Aorta (tissue), 5 donors: ENCODE results near the gene SMIM29. TPM values are rescaled to one million over a fixed set of nuclear protein-coding genes. Genes with fewer than 3 reads are reported as not detected.
A peak's percentile ranks its signal among the peaks of the same experiment; 100 is the strongest.
"Not testable (repeated sequence)": the region's sequence is repeated elsewhere in the genome, so short reads cannot be mapped to it uniquely, and the experiment has no call there.

Experiments
- ATAC-seq: fragments of 200-7000 bp; cut with Tn5 transposase; one replicate; pipeline ENCODE4 v1.9.1; 2022; ENCODE audit warnings: moderate library complexity; ENCODE audit not compliant: low FRiP score
- DNase-seq, 2 donors: peaks; one replicate each; pipeline ENCODE4 v3.0.0-alpha.2; 2020
- H3K27ac ChIP-seq, 2 donors: one replicate each; pipeline ENCODE4 v1.5.1; 2013; ENCODE audit warnings: low read length in 2 of 2, mild to moderate bottlenecking in 2 of 2, moderate library complexity in 2 of 2, control low read depth in 1 of 2, inconsistent platforms in 1 of 2, low read depth in 1 of 2
- H3K27me3 ChIP-seq, 2 donors: one replicate each; pipeline ENCODE4 v1.6.1; 2013; ENCODE audit warnings: control low read depth in 1 of 2, low read length in 1 of 2, mild to moderate bottlenecking in 1 of 2, moderate library complexity in 1 of 2; ENCODE audit not compliant: insufficient read depth in 2 of 2, control insufficient read depth in 1 of 2
- H3K36me3 ChIP-seq, 2 donors: one replicate each; pipeline ENCODE4 v1.6.1; 2013; ENCODE audit warnings: control low read depth in 1 of 2, low read length in 1 of 2, mild to moderate bottlenecking in 1 of 2; ENCODE audit not compliant: insufficient read depth in 2 of 2, control insufficient read depth in 1 of 2
- H3K4me1 ChIP-seq, 2 donors: one replicate each; pipeline ENCODE4 v1.6.1; 2013; ENCODE audit warnings: low read length in 2 of 2, control low read depth in 1 of 2, mild to moderate bottlenecking in 1 of 2, moderate library complexity in 1 of 2; ENCODE audit not compliant: insufficient read depth in 2 of 2, control insufficient read depth in 1 of 2
- H3K4me3 ChIP-seq, 2 donors: one replicate each; pipeline ENCODE4 v1.5.1; 2013; ENCODE audit warnings: low read length in 2 of 2, control low read depth in 1 of 2, mild to moderate bottlenecking in 1 of 2
- H3K9me3 ChIP-seq: one replicate; pipeline ENCODE4 v1.6.1; 2013; ENCODE audit warnings: mild to moderate bottlenecking, low read length; ENCODE audit not compliant: control insufficient read depth
- WGBS, 2 donors: extraction: QIAGEN DNeasy Blood & Tissue Kit; methylation state at CpG; one replicate each; pipeline ENCODE4 v1.1.7; 2013; 5-methylcytosine and 5-hydroxymethylcytosine counted together
- intact Hi-C, 2 donors: fragments of 100-400 bp; cut with DNase I; formaldehyde crosslinking; loops; one replicate each; pipeline versions ENCODE4 v1.14.2 to v1.15.0; 2022
- polyA plus RNA-seq, 2 donors: library from polyadenylated mRNA; stranded (reverse); fragments of 200-250 nt; gene quantifications; one replicate each; pipeline ENCODE4 v1.2.3, GENCODE V29; 2013
- total RNA-seq, 2 donors: library from RNA; stranded (reverse); fragmentation: NEBNext Ultra II Directional; extraction: Animal tissue kit (Norgen Biotek cat#: 25700); gene quantifications; one replicate each; pipeline ENCODE4 v1.2.1, GENCODE V29; 2021
- donor health status: healthy with polysubstance abuse.
- donor health status: Bipolar disorder and iron deficiency.
- donor health status: DM: no; HTN: no; CAD: no.
- donor health status: DM: no; HTN: no; CAD: no.
- donor health status: DM: yes; HTN: yes; CAD: no.

Gene SMIM29
- total and polyA plus RNA-seq, 4 donors, result 14.0 to 46.0 (median 26.2) TPM

DNA sequence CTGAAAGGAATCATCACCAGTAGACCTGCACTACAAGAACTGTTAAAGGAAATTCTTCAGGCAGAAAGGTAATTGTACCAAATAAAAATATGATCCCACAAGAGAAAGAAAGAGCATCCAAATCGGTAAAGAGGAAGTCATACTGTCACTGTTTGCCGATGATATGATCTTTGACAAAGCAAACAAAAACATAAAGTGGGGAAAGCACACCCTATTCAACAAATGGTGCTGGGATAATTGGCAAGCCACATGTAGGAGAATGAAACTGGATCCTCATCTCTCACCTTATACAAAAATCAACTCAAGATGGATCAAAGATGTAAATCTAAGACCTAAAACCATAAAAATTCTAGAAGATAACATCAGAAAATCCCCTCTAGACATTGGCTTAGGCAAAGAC, 3.6 kb upstream of the SMIM29 start:
- 76 to 82% methylated on average over 2 of the region's 2 CpGs for WGBS, 2 donors
- H3K9me3 ChIP-seq, H3K4me3 ChIP-seq, H3K27me3 ChIP-seq, H3K27ac ChIP-seq, H3K36me3 ChIP-seq, H3K4me1 ChIP-seq, DNase-seq, ATAC-seq: not testable (repeated sequence)
- intact Hi-C loops, result loop anchor here in 1 of 2 donors (5.0 kb wide), 1 partner anchor 65 kb away; no protein-coding TSS in a partner anchor

DNA sequence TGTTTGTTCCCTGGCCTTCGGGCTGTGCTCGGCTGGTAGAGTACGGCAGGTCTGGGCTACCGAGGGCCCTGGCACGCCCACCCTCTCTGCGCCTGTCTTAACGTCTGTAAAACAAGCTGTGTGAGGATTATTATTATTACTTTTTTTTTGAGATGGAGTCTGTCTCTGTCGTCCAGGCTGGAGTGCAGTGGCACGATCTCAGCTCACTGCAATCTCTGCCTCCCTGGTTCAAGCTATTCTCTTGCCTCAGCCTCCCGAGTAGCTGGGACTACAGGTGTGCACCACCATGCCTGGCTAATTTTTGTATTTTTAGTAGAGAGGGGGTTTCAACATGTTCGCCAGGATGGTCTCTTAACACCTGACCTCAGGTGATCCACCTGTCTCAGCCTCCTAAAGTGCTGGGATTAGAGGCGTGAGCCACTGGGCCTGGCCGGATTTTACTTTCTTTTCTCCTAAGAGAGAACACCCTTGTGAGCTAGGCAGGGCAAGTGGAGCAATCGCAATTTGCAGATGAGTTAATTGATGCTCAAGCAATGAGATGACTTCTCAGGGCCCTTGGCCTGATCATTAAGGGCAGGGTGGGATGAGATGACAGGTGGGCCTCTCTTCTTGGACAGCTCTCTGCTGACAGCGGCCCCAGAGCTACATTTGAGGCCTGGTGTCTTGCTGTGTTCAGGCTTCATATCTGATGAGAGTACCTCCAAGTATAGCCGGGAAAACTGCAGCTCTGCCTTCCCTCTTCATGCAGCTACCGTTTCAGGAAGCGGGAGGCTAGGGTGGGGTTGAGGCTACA, 859 bp upstream of the SMIM29 start:
- Histone ChIP-seq H3K9me3 (no peaks in the 10 kb centered on the region), H3K36me3 (no peaks in the 10 kb centered on the region), H3K27me3 (no peaks in the 10 kb centered on the region), H3K4me3 (peak overlapping the region; percentile 43 to 54), H3K4me1 (no peaks in the 10 kb centered on the region), H3K27ac (peak overlapping the region in 1 of 2 donors; percentile 67)
- ATAC-seq (peak; percentile 57), DNase-seq (peak in 1 of 2 donors; percentile 43)
- intact Hi-C loops, result loop anchor here (1.0 to 5.0 kb wide), 5 partner anchors 68 to 166 kb away; partner anchors contain the start of gene NUDT3 (in 2 of the 2)
- WGBS, 2 donors, result 42 to 45% methylated on average over 17 to 18 of the region's 18 CpGs

DNA sequence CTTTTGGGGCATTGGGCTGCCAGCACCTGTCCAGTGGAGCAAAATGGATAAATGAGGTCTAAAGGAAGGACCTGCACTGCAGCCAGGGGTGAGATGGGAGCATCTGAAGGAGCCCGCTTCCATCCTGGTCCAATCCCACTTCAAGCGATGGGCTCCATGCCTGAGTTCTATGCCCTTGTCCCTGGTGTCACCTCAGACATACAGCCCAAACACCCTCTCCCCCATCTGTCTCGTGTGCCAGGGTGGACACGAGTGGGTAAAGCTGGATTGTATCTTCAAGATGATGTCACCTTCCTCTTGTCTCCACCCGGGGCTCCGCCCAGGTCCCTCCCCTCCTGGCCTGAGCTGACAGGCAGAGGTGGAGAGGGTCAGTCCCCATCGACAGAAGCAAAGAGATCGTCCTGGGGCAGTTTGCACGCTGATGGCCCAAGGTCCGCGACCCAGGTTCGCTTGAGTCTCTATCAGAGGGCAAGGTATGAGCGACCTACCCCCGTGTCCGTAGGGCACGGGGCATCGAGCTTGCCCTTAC, 544 bp downstream of the SMIM29 start:
- intact Hi-C loops, result loop anchor here in 1 of 2 donors (2.0 to 5.0 kb wide), 2 partner anchors 144 to 167 kb away; partner anchors contain the start of gene NUDT3
- Histone ChIP-seq H3K4me3 (peak overlapping the region; percentile 6 to 49), H3K9me3 (no peaks in the 10 kb centered on the region), H3K4me1 (no peaks in the 10 kb centered on the region), H3K27ac (peak overlapping the region in 1 of 2 donors; percentile 23), H3K36me3 (no peaks in the 10 kb centered on the region), H3K27me3 (no peaks in the 10 kb centered on the region)
- DNase-seq (peak; percentile 84 to 87), ATAC-seq (peak; percentile 63)
- WGBS, 2 donors, result 13% methylated on average over 17 of the region's 17 CpGs

DNA sequence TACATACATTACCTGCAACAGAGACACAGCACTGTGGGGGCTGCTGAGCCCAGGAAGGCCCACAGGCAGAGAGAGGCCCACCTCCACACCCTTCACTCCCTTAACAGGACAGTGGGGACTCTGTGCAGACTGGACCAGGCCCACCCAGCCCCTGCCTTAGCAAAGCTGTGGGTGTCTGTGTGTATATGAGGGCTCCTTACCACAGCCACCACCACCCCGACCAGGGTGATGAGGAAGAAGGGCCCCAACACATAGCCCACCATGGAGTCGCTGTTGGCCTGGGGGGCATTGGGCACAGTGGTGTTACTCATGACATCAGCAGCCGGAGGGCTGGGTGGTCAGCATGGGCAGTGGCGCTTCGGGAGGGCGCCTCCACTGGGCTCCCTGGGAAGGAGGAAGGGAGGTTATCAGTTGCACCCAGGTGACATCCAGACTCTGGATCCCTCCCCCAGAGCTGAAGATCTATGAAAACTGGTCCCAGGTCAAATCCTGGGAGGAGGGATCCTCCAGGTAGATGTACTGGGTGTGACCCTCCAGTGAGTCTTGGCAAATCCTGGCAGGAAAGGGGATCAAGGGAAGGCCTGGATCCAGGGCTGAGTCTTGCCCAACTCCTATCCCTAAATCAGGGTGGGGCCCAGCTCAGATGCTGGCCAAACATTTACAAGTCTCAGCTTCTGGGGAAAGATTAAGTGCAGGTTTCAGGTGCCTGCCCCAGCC, 1.2 kb downstream of the SMIM29 start:
- peak in 1 of 2 donors; percentile 75 for DNase-seq
- H3K9me3 ChIP-seq, result no peaks in the 10 kb centered on the region
- H3K36me3 ChIP-seq, result no peaks in the 10 kb centered on the region
- H3K4me3 ChIP-seq, result no peak overlapping the region
- intact Hi-C loops, result loop anchor here in 1 of 2 donors (2.0 to 5.0 kb wide), 2 partner anchors 145 to 167 kb away; partner anchors contain the start of gene NUDT3
- ATAC-seq, result no peak
- no peak overlapping the region for H3K27ac ChIP-seq
- no peaks in the 10 kb centered on the region for H3K27me3 ChIP-seq
- 94 to 95% methylated on average over 6 of the region's 6 CpGs for WGBS, 2 donors
- H3K4me1 ChIP-seq, result no peaks in the 10 kb centered on the region

DNA sequence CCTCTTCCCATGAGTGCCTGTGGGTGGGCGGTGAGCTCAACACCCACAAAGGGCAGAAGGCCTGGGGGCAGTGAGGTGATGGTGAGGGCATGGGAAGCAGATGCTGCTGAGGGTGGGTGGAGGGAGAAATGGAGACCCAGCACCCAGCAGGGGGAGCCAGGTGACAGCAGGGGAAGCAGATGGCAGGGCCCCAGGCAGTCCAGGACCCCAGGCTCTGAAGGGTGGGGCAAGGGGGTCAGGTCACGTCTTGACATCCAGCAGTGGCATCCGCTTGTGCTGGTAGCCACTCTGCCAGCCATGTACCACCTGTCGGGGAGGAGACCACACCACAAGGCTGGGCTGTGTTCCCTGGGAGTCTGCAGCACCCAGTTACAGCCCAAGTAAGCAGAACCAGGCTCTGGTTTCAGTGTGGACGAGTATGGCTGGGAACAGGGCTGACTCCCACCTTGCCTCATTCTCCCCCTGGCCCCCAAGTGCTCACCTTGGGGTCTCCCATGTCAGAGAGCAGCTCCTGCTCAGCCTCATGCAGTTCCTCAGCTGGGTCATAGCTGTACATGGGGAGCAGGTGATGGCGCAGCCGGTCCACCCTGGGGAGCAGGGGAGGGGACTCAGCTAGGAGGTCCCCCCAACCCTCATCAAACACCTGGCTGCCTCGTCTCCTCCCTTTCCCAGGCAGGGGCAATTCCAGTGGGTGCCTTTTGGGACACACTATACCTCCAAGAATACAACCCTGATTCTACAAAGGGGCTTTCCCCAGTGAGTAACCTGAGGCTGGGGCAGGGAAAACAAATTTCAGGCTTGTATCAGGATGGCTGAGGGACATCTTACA, 2.0 kb downstream of the SMIM29 start:
- H3K36me3 ChIP-seq, result no peaks in the 10 kb centered on the region
- H3K27ac ChIP-seq, result no peak overlapping the region
- DNase-seq (peak in 1 of 2 donors; percentile 67), ATAC-seq (no peak)
- intact Hi-C loops, result loop anchor here in 1 of 2 donors (5.0 kb wide), 1 partner anchor 146 kb away; the partner anchor contains the start of gene NUDT3
- 80 to 85% methylated on average over 8 of the region's 8 CpGs for WGBS, 2 donors
- no peaks in the 10 kb centered on the region for H3K27me3 ChIP-seq
- H3K9me3 ChIP-seq, result no peaks in the 10 kb centered on the region
- no peak overlapping the region for H3K4me3 ChIP-seq
- H3K4me1 ChIP-seq, result no peaks in the 10 kb centered on the region

DNA sequence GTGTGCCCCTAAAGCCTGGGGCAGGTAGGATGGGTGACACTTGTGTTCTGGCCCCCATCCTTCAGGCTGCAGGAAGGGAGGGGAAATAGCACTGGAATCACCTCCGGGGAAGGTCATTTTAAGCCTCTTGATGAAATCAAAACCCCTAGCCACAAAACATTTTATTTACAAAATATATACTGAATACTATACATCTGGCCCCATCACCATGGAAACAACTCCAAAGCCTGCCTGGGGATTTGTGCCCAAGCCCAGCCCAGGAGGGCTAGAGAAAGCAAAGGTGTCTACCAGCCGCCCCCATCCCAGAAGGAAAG, 2.6 kb downstream of the SMIM29 start:
- WGBS, 2 donors, result 87 to 93% methylated on average over 2 of the region's 2 CpGs
- DNase-seq, result no peak
- intact Hi-C loops, result loop anchor here in 1 of 2 donors (5.0 kb wide), 1 partner anchor 146 kb away; the partner anchor contains the start of gene NUDT3

DNA sequence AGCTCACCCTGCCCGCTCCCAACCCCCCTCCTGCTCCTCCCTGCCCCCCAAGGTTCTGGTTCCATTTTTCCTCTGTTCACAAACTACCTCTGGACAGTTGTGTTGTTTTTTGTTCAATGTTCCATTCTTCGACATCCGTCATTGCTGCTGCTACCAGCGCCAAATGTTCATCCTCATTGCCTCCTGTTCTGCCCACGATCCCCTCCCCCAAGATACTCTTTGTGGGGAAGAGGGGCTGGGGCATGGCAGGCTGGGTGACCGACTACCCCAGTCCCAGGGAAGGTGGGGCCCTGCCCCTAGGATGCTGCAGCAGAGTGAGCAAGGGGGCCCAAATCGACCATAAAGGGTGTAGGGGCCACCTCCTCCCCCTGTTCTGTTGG, 3.1 kb downstream of the SMIM29 start:
- H3K4me1 ChIP-seq, H3K9me3 ChIP-seq, H3K27me3 ChIP-seq, ATAC-seq, DNase-seq, H3K27ac ChIP-seq, H3K4me3 ChIP-seq, H3K36me3 ChIP-seq: not testable (repeated sequence)
- WGBS, 2 donors, result 86 to 87% methylated on average over 6 to 7 of the region's 7 CpGs
- intact Hi-C loops, result loop anchor here in 1 of 2 donors (5.0 kb wide), 1 partner anchor 147 kb away; the partner anchor contains the start of gene NUDT3

More for the DNA sequence above, 2.6 kb downstream of the SMIM29 start:
- H3K9me3 ChIP-seq, result no peaks in the 10 kb centered on the region
- H3K4me3 ChIP-seq, result no peak overlapping the region
- H3K4me1 ChIP-seq, result no peaks in the 10 kb centered on the region
- H3K36me3 ChIP-seq, result no peaks in the 10 kb centered on the region
- no peaks in the 10 kb centered on the region for H3K27me3 ChIP-seq
- no peak overlapping the region for H3K27ac ChIP-seq
- ATAC-seq, result no peak
